ENCODE results near the gene IL17REL.

Gene IL17REL

DNA sequence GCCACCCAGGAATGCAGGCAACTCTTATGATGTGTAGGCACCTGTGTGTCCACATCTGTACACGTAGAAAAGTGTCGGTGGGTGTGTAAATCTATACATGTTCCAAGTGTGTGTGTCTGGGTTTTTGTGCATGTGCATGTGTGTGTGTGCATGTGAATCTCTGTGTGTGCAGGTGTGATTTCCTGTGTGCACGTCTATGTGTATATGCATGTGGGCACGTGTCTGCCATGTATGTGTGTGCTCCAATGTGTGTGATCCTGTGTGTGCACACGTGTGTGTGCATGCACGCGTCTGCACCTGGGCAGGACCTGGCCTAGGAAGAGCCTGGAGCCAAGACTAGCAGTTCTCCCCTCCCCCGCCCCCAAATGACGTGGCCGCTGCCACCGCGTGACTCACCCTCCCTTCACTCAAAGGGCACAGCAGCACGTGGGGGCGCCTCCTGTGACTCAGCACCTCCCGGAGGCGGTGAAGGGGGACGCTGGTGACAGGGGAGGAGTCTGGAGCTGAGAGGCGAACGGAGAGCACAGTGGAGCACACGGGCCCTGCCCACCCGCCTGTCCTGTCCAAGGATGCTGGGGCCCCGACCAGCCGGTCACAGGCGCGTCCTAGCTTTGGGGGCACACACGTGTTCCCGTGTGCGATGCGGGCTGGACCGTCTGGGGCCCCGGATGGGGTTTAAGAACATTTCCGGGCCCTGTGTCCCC, 41.9 kb downstream of the IL17REL start:
- peak overlapping the region; percentile 60 for H3K4me3 ChIP-seq (ENCODE audit: low read depth, low read length)
- DNase-seq (ENCODE audit: low read depth): peak; percentile 86
- TF ChIP-seq, protein P1, sequence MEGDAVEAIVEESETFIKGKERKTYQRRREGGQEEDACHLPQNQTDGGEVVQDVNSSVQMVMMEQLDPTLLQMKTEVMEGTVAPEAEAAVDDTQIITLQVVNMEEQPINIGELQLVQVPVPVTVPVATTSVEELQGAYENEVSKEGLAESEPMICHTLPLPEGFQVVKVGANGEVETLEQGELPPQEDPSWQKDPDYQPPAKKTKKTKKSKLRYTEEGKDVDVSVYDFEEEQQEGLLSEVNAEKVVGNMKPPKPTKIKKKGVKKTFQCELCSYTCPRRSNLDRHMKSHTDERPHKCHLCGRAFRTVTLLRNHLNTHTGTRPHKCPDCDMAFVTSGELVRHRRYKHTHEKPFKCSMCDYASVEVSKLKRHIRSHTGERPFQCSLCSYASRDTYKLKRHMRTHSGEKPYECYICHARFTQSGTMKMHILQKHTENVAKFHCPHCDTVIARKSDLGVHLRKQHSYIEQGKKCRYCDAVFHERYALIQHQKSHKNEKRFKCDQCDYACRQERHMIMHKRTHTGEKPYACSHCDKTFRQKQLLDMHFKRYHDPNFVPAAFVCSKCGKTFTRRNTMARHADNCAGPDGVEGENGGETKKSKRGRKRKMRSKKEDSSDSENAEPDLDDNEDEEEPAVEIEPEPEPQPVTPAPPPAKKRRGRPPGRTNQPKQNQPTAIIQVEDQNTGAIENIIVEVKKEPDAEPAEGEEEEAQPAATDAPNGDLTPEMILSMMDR (IDR thresholded peaks at IDR 0.05; ENCODE audit: low read depth, low read length, missing control alignments): no peak

DNA sequence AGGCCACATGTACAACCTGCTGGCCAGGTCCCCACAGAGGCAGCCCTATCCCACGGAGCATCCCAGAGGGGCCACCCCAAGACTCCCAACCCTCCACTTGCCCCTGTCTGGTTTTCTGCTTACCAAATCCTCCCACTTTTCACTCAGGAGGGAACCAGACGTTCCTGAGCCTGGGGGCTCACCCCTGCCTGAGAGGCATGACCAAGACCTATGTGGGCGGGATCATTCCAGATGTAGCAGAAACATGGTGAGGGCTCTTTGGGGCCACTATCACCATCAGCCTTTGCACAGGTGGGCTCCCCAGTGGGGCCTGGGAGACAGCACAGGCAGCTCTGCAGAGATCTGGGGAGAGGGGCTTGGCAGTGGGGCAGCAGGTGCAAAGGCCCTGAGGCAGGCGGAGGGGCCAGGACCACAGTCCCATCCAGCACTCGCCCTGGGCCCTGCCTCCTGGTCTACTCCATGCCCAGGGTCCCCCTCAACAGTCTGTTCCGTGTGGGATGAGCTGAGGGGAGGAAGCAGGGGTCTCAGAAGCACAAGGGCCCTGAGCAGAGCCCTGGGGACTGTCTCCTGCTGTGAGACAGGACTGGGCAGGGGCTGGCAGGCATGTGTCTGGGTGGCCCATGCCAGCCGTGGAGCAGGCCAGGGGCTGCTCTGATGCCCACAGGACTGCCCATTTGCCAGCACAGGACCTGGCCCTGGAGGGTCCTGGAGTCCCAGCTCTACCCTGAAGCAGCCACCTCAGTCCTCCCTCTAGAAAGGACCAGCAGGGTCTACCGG, 42.6 kb downstream of the IL17REL start:
- TF ChIP-seq, protein P1 (IDR thresholded peaks at IDR 0.05; ENCODE audit: low read depth, low read length, missing control alignments): no peak
- DNase-seq (ENCODE audit: low read depth): no peak
- no peak overlapping the region for H3K4me3 ChIP-seq (ENCODE audit: low read depth, low read length)

GRCh38 chr22:49968831-49969661, 43.5 kb downstream of the IL17REL start:
- no peak for DNase-seq (ENCODE audit: low read depth)
- H3K4me3 ChIP-seq (ENCODE audit: low read depth, low read length): no peak overlapping the region
- TF ChIP-seq, protein P1 (IDR thresholded peaks at IDR 0.05; ENCODE audit: low read depth, low read length, missing control alignments): no peak

DNA sequence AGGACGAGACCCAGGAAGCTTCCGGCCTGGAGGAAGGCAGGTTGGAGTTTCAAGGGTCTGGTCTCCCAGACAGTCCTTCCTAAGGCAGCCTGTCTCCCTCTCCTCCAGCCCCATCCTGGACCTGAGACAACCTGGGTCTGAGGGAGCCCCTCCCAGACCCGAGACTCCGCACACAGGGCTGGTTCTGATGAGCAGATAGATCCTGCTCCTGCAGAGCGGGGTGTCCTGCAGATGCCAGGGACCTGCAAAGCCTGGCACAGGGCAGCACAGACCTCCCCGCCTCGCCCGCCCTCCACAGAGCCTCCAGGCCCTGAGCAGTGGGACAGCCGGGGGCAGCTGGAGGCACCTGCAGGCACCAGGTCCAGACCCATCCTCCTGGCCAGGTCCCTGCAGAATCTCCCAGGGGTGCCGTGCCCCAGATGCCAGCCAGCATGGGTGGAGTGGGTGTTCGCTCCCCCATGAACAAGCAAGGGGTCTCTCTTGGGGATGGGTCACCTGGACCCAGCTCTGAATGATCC, 44.2 kb downstream of the IL17REL start:
- DNase-seq (ENCODE audit: low read depth): no peak
- TF ChIP-seq, protein P1 (IDR thresholded peaks at IDR 0.05; ENCODE audit: low read depth, low read length, missing control alignments): no peak
- H3K4me3 ChIP-seq (ENCODE audit: low read depth, low read length): no peak overlapping the region

- H3K4me3 ChIP-seq (ENCODE audit: low read depth, low read length): no peak overlapping the region
- no peak for DNase-seq (ENCODE audit: low read depth)
Measured at GRCh38 chr22:49967706-49968208, 44.8 kb downstream of the IL17REL start.

More at GRCh38 chr22:49967706-49968208, 44.8 kb downstream of the IL17REL start:
- TF ChIP-seq, protein P1 (IDR thresholded peaks at IDR 0.05; ENCODE audit: low read depth, low read length, missing control alignments): no peak

All from GM12864 (cell line).